ENCODE results near the gene CEMP1.

The CEMP1 gene

DNA sequence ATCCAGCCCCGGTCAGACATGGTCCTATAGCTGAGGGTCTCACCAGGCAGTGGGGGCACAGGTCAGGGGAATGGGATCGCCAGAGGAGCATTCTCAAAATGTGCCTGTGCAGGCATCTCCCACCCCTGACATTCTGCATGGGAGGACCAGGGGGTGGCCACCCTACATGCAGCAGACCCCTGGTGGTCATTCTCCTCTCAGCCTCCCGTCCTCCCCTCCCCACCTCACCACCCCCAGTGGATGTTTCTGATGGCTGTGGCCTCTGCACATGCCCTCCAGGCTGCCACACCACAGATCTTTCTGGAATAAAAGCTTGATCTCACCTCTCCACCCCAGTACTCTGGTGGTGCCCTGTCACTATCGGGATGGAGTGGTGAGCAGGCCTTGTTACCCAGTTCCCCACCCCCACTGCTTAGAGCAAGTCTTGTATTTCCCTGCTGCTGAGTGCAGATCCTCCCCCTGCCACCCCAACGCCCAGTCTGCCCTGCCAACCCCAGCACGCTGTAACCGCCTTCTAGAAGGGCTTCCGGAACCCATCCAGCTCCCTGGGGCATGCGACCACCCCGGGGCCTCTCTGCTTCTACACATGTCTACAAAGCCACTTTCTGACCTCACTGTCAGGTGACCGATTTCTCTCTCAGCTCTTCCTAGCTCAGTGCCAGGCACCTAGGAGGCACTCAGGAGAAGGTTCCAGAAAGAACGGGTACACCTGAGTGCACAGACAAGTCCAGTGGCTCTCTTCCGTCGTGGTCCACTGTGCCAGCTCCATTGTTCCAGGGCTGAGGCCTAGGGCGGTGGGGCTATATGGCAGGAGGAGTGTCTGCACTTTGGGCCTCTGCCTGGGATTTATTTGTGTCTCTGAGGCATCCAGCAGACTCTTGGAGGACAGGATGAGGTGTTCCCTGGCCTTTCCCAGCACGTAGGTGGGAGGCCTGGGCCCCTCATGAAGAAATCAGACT is 47.0 kb downstream of the CEMP1 start:
- no peak for ATAC-seq

GRCh38 chr16:2482708-2483534 is 48.3 kb downstream of the CEMP1 start:
- no peak for ATAC-seq

DNA sequence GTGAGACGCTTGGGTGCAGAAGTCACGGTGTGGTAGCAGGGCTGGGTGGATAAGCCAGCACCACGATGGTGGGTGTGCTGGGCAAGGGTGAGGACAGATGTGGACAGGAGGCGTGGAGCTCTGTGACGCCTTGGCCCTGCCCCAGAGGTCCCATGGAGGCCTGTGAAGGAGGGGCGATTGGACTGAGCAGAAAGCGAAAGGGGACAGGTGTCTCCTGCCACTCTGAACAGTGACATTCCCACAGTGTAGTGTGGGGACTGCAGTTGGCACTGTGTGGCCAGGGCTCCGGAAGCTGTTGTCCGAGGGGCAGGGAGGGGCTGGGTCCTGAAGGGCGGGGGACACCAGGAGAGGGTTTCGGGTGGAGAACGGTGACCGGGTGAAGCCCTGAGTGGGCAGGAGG is 49.0 kb downstream of the CEMP1 start:
- ATAC-seq: no peak

DNA sequence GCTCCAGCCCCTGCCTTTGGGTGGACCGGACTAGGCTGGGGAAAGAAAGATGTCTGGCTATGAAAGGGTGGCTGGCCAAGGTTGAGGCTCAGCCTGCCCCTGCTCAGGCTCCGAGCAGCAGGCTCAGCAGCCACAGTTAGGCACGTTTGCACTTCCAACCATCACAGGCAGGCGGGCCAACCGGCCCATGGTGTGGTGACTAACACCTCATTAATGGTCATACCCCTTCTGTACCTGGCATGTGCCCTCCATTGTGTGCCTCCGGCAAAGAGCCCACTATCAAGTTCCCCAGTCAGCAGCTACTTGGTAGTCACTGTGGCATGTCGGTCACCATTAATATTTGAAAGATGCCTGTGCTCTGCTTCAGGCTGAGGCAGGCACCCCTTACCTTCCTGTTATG is 49.5 kb downstream of the CEMP1 start:
- ATAC-seq: no peak

- no peak for ATAC-seq
Measured at GRCh38 chr16:2480948-2481347, 50.3 kb downstream of the CEMP1 start.
